Measurements from ENCODE around the gene ATG4D. TPM values are rescaled to one million over a fixed set of nuclear protein-coding genes. Genes with fewer than 3 reads are reported as not detected.

Gene ATG4D
- total and polyA plus RNA-seq, 2 of the 4 experiments (the other 2 are of a cell fraction), result 8.2 to 21.8 TPM

- Histone ChIP-seq H4K20me1 (ENCODE audit: insufficient read depth, low read length) (peaks cover 8% of the 10 kb centered on the region), H3K27ac (ENCODE audit: insufficient read depth, low read length) (no peak overlapping the region), H3K9me1 (ENCODE audit: insufficient read depth, low read length) (0 out of 2 replicates have a peak, but pooled peaks cover 4% of the 10 kb centered on the region), H4K91ac (ENCODE audit: insufficient read depth, low read depth, low read length) (no peak overlapping the region), H2BK15ac (ENCODE audit: low read depth, low read length) (no peak overlapping the region), H2AFZ (replicated peaks; ENCODE audit: low read length, poor library complexity) (no peak overlapping the region), H2BK5ac (ENCODE audit: low read depth, low read length, poor library complexity, severe bottlenecking) (no peak overlapping the region), H3K14ac (replicated peaks; ENCODE audit: low read depth, low read length) (no peak overlapping the region), H3K9me3 (ENCODE audit: control insufficient read depth, insufficient read depth, low read length) (no peaks in the 10 kb centered on the region), H3K4me1 (ENCODE audit: control insufficient read depth, insufficient read depth, low read length) (no peaks in the 10 kb centered on the region), H2BK20ac (ENCODE audit: low read depth, low read length) (no peak overlapping the region), H3K4me2 (ENCODE audit: low read depth, low read length) (no peak overlapping the region), H4K5ac (ENCODE audit: low read depth, low read length) (no peak overlapping the region), H2AK9ac (replicated peaks; ENCODE audit: low read depth, low read length, poor library complexity) (no peak overlapping the region), H3K56ac (ENCODE audit: extremely low read depth, insufficient read depth, low read length) (no peak overlapping the region), H3K4me3 (ENCODE audit: insufficient read depth, low read depth, low read length) (no peak overlapping the region), H3K9ac (ENCODE audit: low read depth, low read length) (no peak overlapping the region), H3K79me1 (ENCODE audit: low read depth in 1 of 2, low read length in 2 of 2) (peaks cover 8 to 31% of the 10 kb centered on the region in 2 experiments; a peak in 3 of 4 replicates), H3K36me3 (ENCODE audit: control insufficient read depth, insufficient read depth, low read length) (peaks cover 64% of the 10 kb centered on the region), H3K27me3 (ENCODE audit: control insufficient read depth, insufficient read depth, low read length) (no peaks in the 10 kb centered on the region), H2BK120ac (ENCODE audit: low read depth, low read length) (no peak overlapping the region), H3K4ac (ENCODE audit: low read depth, low read length) (no peak overlapping the region), H4K8ac (ENCODE audit: low read depth in 2 of 2, low read length in 2 of 2) (no peak overlapping the region), H2AK5ac (ENCODE audit: low read depth, low read length) (no peak overlapping the region), H3K18ac (ENCODE audit: low read depth, low read length) (no peak overlapping the region), H3K23ac (ENCODE audit: low read depth, low read length) (no peak overlapping the region)
- ChIA-PET CTCF (no interaction called here), POLR2A (ENCODE audit: unreplicated experiment) (no interaction called here)
- no peak for TF ChIP-seq USF2 (IDR thresholded peaks at IDR 0.05; ENCODE audit: low read depth, low read length)
- no peak for TF ChIP-seq ELK1 (IDR thresholded peaks at IDR 0.05; ENCODE audit: borderline replicate concordance, low read depth, low read length)
- TF ChIP-seq BHLHE40 (IDR thresholded peaks at IDR 0.05; ENCODE audit: low read depth, low read length), result no peak
- TF ChIP-seq RAD21 (IDR thresholded peaks at IDR 0.05; ENCODE audit: low read length), result no peak
- TF ChIP-seq RCOR1 (IDR thresholded peaks at IDR 0.05; ENCODE audit: insufficient replicate concordance, low read length), result no peak
- no peak for TF ChIP-seq MXI1 (IDR thresholded peaks at IDR 0.05; ENCODE audit: borderline replicate concordance, low read depth, low read length)
- no peak for TF ChIP-seq RFX5 (IDR thresholded peaks at IDR 0.05; ENCODE audit: low read depth, low read length)
- TF ChIP-seq CHD1 (IDR thresholded peaks at IDR 0.05; ENCODE audit: low read depth, low read length), result no peak
- BruUV-seq (replicated peaks), result no TSS peak
- in situ Hi-C loops (cut with MboI; ENCODE audit: low sequenced_read_pairs), result no loop called here
- WGBS, 2 experiments (ENCODE audit: extremely low coverage in 2 of 2, insufficient read length in 1 of 2), result 92% methylated on average over 2 of the region's 6 CpGs; no CpG with 5 or more reads in 1 of the 2 experiments
- intact Hi-C loops (cut with micrococcal nuclease), result no loop called here
- dilution Hi-C loops (cut with HindIII; ENCODE audit: low sequenced_read_pairs, unreplicated experiment), result no loop called here
- DNase-seq (no peak), ATAC-seq (ENCODE audit: low read depth) (no peak)
Measured at GRCh38 chr19:10550336-10550735, 6.6 kb downstream of the ATG4D start.
